Ectodermal cell (in vitro differentiated cells): ENCODE data around the gene PLEKHH3.

Experiments
- H3K27ac ChIP-seq: 2 replicates; pipeline ENCODE4 v1.7.0; 2013; ENCODE audit warnings: mild to moderate bottlenecking, low read depth, low read length; ENCODE audit not compliant: insufficient read depth, poor library complexity, severe bottlenecking
- H3K27me3 ChIP-seq: 2 replicates; pipeline ENCODE4 v1.7.0; 2013; ENCODE audit warnings: mild to moderate bottlenecking, low read length; ENCODE audit not compliant: insufficient read depth, control insufficient read depth, poor library complexity, severe bottlenecking
- H3K36me3 ChIP-seq: one replicate; pipeline ENCODE4 v1.7.0; 2013; ENCODE audit warnings: low read length; ENCODE audit not compliant: control insufficient read depth, insufficient read depth
- H3K4me1 ChIP-seq: one replicate; pipeline ENCODE4 v1.7.0; 2013; ENCODE audit warnings: low read length; ENCODE audit not compliant: control insufficient read depth, insufficient read depth
- H3K4me3 ChIP-seq: 2 replicates; pipeline ENCODE4 v1.7.0; 2013; ENCODE audit warnings: low read depth, low read length, control low read depth; ENCODE audit not compliant: insufficient read depth
- H3K9me3 ChIP-seq: 2 replicates; pipeline ENCODE4 v1.7.0; 2013; ENCODE audit warnings: mild to moderate bottlenecking, low read length, moderate library complexity; ENCODE audit not compliant: control insufficient read depth
- WGBS, 2 experiments: methylation state at CpG; one replicate each; pipeline ENCODE4 v1.1.7; 2013; ENCODE audit warnings: missing lambda C conversion rate in 2 of 2; 5-methylcytosine and 5-hydroxymethylcytosine counted together

The PLEKHH3 gene

DNA sequence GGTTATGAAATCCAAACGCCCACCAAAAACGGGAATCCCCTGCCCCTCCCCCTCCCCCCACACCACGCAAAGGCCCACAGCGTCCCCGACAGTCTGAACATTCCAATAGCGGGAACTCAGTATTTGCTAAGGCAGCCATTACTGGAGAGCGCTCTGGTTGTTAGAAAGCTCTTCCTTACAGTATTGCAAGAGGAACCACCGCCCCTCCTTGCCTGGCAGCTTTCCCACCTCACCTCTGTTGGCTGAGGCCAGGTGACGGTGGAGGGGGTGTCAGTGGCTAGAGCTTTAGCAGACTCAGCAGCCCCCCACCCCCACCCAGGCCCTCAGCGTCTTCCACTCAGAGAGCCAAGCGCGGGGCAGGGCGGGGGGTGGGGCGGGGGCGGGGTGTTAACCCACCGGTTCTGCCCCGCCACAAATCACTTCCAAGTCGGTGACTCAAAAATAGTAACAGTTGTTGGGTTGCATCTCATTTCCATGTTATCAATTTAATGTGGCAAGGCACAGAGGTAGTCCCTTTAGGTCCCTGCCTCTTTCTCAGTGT is 2.2 kb upstream of the PLEKHH3 start:
- Histone ChIP-seq H3K36me3 (no peaks in the 10 kb centered on the region), H3K9me3 (no peaks in the 10 kb centered on the region), H3K27ac (peak overlapping the region; percentile 96), H3K27me3 (peaks cover 37% of the 10 kb centered on the region), H3K4me1 (peaks cover 45% of the 10 kb centered on the region), H3K4me3 (peak overlapping the region; percentile 68)
- WGBS, 2 experiments, result 8 to 10% methylated on average over 16 to 18 of the region's 18 CpGs

DNA sequence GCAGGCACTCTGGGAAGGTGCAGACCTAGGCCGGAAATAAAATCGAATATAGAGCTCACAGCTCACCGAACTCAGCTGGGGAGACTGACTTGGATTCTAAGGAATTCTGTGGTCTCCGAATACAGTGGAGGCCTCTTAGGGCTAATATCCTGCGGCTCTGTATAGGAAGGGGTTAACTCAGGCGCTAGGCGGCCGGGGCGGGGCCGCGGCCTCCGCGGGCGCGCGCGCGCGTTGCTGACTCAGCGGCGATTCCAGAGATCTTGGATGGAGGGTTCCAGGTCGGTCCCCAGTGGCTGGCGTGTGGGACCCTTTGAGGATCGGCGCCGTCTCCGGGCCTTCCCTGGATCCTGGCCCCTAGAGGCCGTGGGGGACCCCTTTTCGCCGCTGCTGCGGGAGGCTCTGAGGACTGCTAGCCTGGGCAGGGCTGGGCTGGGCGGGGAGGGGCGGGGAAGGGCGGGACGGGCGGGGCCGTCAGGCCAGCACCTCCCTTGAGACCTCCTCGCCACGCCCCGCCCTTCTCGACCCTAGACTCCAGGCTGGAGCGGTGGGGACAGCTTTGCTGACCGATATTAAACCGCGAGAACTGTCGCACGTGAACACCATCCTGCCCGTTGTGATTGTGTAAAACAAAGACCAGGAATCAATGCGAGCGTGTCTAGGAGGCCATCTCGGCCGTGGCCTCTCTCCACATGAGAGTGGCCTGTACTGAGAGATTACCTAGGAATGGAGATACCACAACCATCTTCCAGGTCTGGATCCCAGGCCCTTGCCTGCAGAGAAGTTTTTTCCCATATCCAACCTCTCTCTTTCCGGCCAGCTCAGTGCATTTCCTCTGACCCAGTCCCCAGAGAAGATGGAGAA is 1.4 kb upstream of the PLEKHH3 start:
- Histone ChIP-seq H3K9me3 (no peaks in the 10 kb centered on the region), H3K4me1 (peaks cover 46% of the 10 kb centered on the region), H3K27me3 (peaks cover 43% of the 10 kb centered on the region), H3K4me3 (peak overlapping the region; percentile 68), H3K36me3 (no peaks in the 10 kb centered on the region), H3K27ac (peak overlapping the region; percentile 96)
- 0% methylated on average over 53 of the region's 53 CpGs for WGBS, 2 experiments

DNA sequence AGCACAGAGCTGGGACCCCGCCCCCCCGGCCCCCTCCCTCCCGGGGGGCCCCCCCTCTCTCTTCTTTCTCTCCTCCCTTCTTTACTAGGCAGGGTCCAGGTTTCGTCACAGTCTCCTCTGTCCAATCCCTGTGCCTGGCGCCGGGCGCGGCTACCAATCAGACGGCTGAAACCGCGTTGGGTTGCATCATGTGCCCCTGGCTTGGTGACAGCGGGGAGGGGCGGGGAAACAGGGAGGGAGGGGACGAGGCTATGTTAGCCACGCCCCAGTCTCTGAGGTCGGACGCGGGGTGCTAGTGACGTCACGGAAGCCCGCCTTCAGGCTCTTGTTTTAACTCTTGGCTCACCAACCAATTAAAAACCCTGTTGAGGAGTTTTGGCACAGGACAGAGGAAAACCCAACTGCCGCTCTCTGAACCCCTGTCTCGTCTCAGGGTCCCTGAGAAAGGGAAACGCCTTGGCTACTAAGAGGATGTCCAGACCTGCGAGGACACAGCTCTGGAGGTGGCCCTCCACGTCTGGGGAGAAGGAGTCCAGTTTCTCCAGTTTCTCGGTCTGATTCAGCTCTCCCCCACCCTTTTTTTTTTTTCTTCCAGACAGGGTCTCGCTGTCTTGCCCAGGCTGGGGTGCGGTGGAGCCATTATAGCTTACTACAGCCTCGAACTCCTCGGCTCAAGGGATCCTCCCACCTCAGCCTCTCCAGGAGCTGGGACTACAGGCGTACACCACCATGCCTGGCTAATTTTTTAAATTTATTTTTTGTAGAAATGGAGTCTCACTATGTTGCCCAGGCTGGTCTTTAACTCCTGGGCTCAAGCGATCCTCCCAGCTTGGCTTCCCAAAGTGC is 441 bp upstream of the PLEKHH3 start:
- Histone ChIP-seq H3K27ac (peak overlapping the region; percentile 96), H3K9me3 (no peaks in the 10 kb centered on the region), H3K4me1 (peaks cover 51% of the 10 kb centered on the region), H3K36me3 (peaks cover 1% of the 10 kb centered on the region), H3K27me3 (peaks cover 51% of the 10 kb centered on the region), H3K4me3 (peak overlapping the region; percentile 68)
- WGBS, 2 experiments, result 13 to 15% methylated on average over 30 to 33 of the region's 33 CpGs

DNA sequence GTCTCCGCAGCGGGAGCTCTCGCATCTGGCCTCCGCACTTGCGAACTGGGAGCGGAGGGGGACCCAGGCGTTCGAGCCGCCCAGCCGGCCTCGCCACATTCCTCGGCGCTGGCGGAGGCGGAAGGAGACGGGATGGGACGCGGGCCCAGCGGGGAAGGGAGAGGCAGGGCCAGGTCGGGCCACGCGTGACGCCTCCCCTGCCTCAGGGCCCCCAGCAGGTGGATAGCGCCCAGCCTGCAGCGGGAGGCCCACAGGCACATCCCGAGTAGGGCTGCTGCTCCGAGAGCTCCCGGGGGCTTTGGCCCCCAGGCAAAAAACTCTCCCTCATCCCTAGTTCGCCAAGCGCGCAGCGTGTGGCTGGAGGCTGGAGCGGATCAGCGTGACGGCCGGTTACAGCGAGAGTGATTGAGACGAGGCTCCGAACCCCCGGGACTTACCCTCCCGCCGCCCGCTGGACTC is 800 bp downstream of the PLEKHH3 start:
- Histone ChIP-seq H3K4me1 (peaks cover 47% of the 10 kb centered on the region), H3K9me3 (no peaks in the 10 kb centered on the region), H3K27me3 (peaks cover 59% of the 10 kb centered on the region), H3K36me3 (peaks cover 7% of the 10 kb centered on the region), H3K27ac (no peak overlapping the region), H3K4me3 (peak overlapping the region; percentile 58)
- 1% methylated on average over 43 of the region's 43 CpGs for WGBS, 2 experiments

DNA sequence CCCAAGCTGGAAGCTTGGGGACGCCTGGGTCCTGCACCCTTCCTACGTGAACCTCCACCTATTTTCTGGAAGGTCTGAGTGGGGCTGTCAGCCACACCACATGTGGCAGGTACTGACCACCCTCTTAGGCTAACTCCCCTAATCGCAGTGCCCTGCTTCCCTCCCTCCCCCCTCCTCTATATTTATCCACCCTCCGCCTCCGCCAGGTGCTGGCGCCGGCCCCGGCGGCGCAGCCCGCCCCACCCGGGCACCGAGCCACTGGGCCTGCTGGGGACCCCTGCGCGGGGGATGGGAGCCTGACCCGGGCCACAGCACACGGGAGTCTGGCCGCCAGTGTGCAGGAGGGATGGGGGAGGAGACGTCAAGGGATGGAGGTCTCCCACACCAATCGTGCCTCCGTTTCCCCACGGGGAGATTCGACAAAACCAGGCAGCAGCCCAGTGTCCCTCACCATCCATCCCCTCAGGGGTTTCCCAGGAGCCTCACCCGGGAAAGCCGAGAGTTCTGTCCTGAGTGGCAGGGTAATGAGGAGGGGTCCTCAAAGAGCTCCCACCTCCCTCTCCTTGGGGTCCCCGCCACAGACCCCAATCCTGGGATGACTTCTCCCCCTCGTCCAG is 1.3 kb downstream of the PLEKHH3 start:
- peak overlapping the region; percentile 58 for H3K4me3 ChIP-seq
- 2 to 5% methylated on average over 27 of the region's 27 CpGs for WGBS, 2 experiments
- H3K27me3 ChIP-seq, result peaks cover 62% of the 10 kb centered on the region
- no peak overlapping the region for H3K27ac ChIP-seq
- no peaks in the 10 kb centered on the region for H3K9me3 ChIP-seq
- peaks cover 45% of the 10 kb centered on the region for H3K4me1 ChIP-seq
- peaks cover 7% of the 10 kb centered on the region for H3K36me3 ChIP-seq

DNA sequence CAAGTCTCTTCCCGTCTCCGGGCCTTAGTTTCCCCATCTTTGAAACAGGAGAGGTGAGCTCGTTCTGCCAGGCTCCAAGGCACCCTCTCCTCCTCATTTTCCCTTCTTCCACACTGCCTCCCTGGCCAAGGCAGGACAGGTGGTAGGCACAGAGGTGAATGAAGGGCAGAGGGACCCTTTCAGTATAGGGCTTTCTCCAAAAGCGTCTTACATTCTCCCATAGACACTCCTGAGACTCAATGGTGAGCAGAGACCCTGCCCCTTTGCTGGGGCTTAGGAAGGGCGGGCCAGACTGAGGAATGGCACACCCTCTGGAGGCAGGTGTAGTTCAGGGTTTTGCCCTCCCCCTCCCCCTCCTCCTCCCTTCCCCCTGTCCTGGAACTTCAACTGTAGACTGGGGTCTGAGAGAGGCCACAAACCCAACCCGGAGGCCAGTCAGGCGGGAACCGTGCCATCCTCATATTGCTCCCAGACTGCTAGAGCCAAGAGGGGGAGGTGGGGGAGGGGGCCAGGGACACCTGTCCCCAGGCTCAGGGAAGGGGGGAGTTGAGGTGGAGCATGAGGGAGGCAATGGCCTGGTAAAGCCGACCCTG is 1.9 kb downstream of the PLEKHH3 start:
- Histone ChIP-seq H3K36me3 (peaks cover 7% of the 10 kb centered on the region), H3K27me3 (peaks cover 60% of the 10 kb centered on the region), H3K27ac (no peak overlapping the region)

DNA sequence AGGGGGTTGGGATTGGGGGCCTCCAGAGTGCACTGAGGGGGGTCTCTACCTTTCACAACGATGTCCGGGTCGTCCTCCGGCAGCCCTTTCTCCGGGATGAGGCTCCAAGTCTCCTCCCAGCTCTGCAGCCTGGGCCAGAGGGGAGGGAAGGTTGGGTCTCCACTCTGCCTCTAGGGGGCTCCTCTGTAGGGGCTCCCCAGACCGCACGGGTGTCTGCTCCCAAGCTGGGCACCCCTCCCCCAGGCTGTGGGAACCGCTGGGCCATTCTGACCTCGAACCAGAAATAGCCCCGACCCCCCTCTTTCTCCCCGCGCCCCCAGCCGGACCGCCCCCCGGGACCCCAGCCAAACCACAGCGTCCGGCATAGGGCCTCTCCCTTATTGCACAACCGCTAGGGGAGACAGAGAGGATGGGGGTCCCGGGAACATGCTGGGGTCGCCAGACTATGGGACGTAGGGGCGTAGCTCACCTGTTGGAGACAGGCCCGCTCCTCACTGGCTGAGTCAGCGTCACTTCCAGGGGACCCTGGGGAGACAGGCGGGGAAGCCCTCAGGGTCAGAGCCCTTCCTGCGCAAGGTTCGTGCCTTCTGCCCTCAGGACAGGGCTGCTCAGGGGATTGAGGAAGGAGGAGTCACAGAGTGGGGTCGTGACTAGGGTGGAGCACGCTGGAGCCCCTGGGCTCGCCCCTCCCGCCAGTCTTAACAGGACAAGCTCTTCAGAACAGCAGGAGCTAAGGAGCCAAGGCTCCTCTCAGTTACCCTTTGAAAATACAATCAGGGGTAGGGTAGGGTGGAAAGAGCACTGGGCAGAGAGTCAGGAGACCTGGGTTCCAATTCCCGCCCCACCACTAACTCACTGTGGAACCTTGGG is 2.7 kb downstream of the PLEKHH3 start:
- 22 to 23% methylated on average over 31 of the region's 32 CpGs for WGBS, 2 experiments
- Histone ChIP-seq H3K9me3 (no peaks in the 10 kb centered on the region), H3K4me1 (peaks cover 34% of the 10 kb centered on the region), H3K27me3 (peaks cover 60% of the 10 kb centered on the region), H3K36me3 (peaks cover 7% of the 10 kb centered on the region), H3K4me3 (no peak overlapping the region), H3K27ac (no peak overlapping the region)

More for the DNA sequence above, 1.9 kb downstream of the PLEKHH3 start:
- Histone ChIP-seq H3K4me3 (peak overlapping the region; percentile 58), H3K4me1 (peaks cover 39% of the 10 kb centered on the region), H3K9me3 (no peaks in the 10 kb centered on the region)
- WGBS, 2 experiments, result 24 to 29% methylated on average over 9 of the region's 9 CpGs

DNA sequence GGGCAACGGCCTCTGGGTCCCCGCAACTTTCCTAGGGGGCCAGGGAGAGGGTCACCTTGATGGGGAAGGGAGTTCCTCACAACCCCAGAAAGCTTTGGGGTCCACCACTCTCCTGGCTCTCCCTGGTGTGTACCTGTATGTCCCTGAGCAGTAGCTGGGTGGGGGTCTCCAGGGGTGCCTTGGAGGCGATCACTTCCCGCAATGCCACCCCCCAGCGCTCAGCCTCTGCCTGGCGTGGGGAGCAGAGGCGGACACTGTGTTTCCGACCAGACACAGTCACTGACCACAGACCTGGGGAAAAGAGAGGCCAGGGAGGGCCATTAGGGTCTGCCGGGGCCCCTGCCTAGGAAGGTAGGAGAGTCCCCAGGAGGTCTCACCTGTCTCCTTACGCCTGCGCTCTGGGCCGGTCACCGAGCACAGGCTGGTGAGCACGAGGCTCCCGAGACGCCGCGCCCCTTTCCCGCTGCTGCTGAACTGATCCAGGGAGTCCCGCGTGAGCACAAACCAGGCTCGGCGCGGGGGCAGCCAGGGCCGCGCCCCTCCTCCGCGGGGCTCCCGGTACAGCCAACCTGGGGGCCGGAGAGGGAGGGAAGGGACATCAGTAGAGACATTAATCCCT is 3.4 kb downstream of the PLEKHH3 start:
- Histone ChIP-seq H3K9me3 (no peaks in the 10 kb centered on the region), H3K4me1 (peaks cover 34% of the 10 kb centered on the region), H3K4me3 (no peak overlapping the region), H3K27ac (no peak overlapping the region), H3K36me3 (peaks cover 7% of the 10 kb centered on the region), H3K27me3 (peaks cover 60% of the 10 kb centered on the region)
- 68 to 71% methylated on average over 30 of the region's 30 CpGs for WGBS, 2 experiments
